A673 (cell line): Measurements from ENCODE around the gene GALNS. TPM values are rescaled to one million over a fixed set of nuclear protein-coding genes. Genes with fewer than 3 reads are reported as not detected.

ENCODE experiments used
- BruUV-seq: library from RNA; stranded (reverse); fragments of 400-500 nt; replicated peaks from 2 replicates; lab custom pipeline; 2021; lab: Mats Ljungman, UMichigan
- CTCF ChIA-PET: fragments of 300-600 bp; sonication (Branson Sonifier 250); formaldehyde crosslinking; loops from one replicate; lab custom pipeline; 2022; ENCODE audit warnings: antibody characterized with exemption; lab: Charles Lee
- POLR2A ChIA-PET: fragments of 300-600 bp; sonication (Branson Sonifier 250); formaldehyde crosslinking; loops from one replicate; lab custom pipeline; 2022; ENCODE audit warnings: antibody characterized with exemption; ENCODE audit not compliant: low non-redundant PET; lab: Charles Lee
- DNase-seq: peaks from one replicate; pipeline ENCODE4 v3.0.0-alpha.2; 2015; ENCODE audit warnings: low spot score
- H3K27ac ChIP-seq: fragments of 200-600 bp; sonication (generic); 2 replicates; pipeline ENCODE4 v1.5.1; 2016; ENCODE audit warnings: mixed run types, low read depth, mild to moderate bottlenecking, mixed read lengths, antibody characterized with exemption, low read length; ENCODE audit not compliant: poor library complexity, severe bottlenecking
- H3K27me3 ChIP-seq: fragments of 200-600 bp; sonication (generic); replicated peaks from 2 replicates; pipeline ENCODE4 v1.6.1; 2017; ENCODE audit warnings: mixed run types, low read depth, mild to moderate bottlenecking, mixed read lengths, antibody characterized with exemption, low read length; ENCODE audit not compliant: insufficient read depth, poor library complexity
- H3K36me3 ChIP-seq: fragments of 200-600 bp; sonication (generic); 2 replicates; pipeline ENCODE4 v1.6.1; 2016; ENCODE audit warnings: mixed run types, mild to moderate bottlenecking, mixed read lengths, antibody characterized with exemption, low read length; ENCODE audit not compliant: insufficient read depth, poor library complexity, severe bottlenecking
- H3K4me1 ChIP-seq: fragments of 200-600 bp; sonication (generic); 2 replicates; pipeline ENCODE4 v1.6.1; 2017; ENCODE audit warnings: mixed run types, mild to moderate bottlenecking, mixed read lengths, antibody characterized with exemption, low read length; ENCODE audit not compliant: insufficient read depth, poor library complexity, severe bottlenecking
- H3K4me3 ChIP-seq: fragments of 200-600 bp; sonication (generic); 2 replicates; pipeline ENCODE4 v1.5.1; 2016; ENCODE audit warnings: low read depth, mixed run types, mild to moderate bottlenecking, mixed read lengths, low read length; ENCODE audit not compliant: poor library complexity, severe bottlenecking
- H3K9me3 ChIP-seq: fragments of 200-600 bp; sonication (generic); 2 replicates; pipeline ENCODE4 v1.6.1; 2016; ENCODE audit warnings: mixed run types, low read depth, mild to moderate bottlenecking, mixed read lengths, antibody characterized with exemption, low read length; ENCODE audit not compliant: poor library complexity, severe bottlenecking
- EZH2 ChIP-seq: fragments of 200-600 bp; sonication (generic); IDR thresholded peaks from 2 replicates; pipeline ENCODE4 v1.6.1; 2017; ENCODE audit warnings: borderline replicate concordance, low read depth, mild to moderate bottlenecking, mixed read lengths, antibody characterized with exemption, low read length; ENCODE audit not compliant: poor library complexity, severe bottlenecking
- intact Hi-C: fragments of 100-400 bp; cut with micrococcal nuclease; formaldehyde crosslinking; loops from one replicate; pipeline ENCODE4 v1.10.0; 2022; ENCODE audit not compliant: unreplicated experiment
- total RNA-seq: library from RNA; stranded (reverse); gene quantifications from 2 replicates; pipeline ENCODE4 v1.2.3, GENCODE V29; 2021
- TF ChIP-seq, protein P1 (sequence below): fragments of 300-800, 200-600 bp; sonication (generic); conservative IDR thresholded peaks from 2 replicates; pipeline ENCODE4 v1.5.1; 2017; ENCODE audit warnings: low read depth, mild to moderate bottlenecking, antibody characterized with exemption, low read length, moderate library complexity, mixed read lengths

Gene GALNS
- total RNA-seq, 1 experiment from 2014 or later, result 54.8 TPM

DNA sequence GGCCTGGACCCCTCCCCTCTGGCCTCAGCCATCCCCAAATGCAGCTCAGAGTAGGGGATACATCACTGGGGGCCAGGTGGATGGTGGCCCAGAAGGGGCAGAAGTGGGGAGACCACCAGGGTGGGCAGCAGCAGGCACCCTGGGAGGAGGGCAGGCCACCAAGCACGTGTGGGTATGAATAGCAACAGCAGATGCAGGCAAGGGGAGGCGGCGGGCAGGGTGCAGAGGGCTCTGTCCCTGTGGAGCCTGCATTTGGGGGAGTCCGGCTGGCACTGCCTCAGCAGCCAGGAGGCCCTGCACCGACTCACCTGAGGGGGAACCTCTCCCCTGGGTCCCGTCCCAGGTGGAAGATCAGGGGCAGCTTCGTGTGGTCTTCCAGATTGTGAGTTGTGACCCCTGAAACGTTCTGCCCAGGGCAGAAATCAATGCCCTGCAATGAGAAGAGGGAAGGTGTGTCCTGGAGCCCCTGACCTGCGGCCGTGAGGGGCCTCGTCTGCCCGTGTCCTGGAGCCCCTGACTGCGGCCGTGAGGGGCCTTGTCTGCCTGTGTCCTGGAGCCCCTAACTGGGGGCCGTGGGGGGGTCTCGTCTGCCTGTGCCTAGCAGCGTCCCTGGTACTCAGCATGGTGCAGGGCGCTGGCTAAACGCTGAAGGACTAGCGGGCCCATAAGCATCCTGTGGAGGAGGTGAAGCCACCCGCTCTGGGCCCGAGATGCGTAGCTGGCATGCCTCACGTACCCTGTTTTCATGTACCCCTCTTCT, 34.3 kb downstream of the GALNS start:
- intact Hi-C loops, result no loop called here
- ChIA-PET POLR2A (no interaction called here), CTCF (no interaction called here)
- no TSS peak for BruUV-seq
- DNase-seq, result no peak
- TF ChIP-seq, protein P1, sequence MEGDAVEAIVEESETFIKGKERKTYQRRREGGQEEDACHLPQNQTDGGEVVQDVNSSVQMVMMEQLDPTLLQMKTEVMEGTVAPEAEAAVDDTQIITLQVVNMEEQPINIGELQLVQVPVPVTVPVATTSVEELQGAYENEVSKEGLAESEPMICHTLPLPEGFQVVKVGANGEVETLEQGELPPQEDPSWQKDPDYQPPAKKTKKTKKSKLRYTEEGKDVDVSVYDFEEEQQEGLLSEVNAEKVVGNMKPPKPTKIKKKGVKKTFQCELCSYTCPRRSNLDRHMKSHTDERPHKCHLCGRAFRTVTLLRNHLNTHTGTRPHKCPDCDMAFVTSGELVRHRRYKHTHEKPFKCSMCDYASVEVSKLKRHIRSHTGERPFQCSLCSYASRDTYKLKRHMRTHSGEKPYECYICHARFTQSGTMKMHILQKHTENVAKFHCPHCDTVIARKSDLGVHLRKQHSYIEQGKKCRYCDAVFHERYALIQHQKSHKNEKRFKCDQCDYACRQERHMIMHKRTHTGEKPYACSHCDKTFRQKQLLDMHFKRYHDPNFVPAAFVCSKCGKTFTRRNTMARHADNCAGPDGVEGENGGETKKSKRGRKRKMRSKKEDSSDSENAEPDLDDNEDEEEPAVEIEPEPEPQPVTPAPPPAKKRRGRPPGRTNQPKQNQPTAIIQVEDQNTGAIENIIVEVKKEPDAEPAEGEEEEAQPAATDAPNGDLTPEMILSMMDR, result no peak
- TF ChIP-seq EZH2, result no peak
- Histone ChIP-seq H3K4me3 (no peak overlapping the region), H3K27me3 (no peaks in the 10 kb centered on the region), H3K4me1 (no peaks in the 10 kb centered on the region), H3K27ac (no peak overlapping the region), H3K9me3 (no peaks in the 10 kb centered on the region), H3K36me3 (no peaks in the 10 kb centered on the region)

- Histone ChIP-seq H3K9me3 (no peaks in the 10 kb centered on the region), H3K4me3 (no peak overlapping the region), H3K27me3 (no peaks in the 10 kb centered on the region), H3K4me1 (no peaks in the 10 kb centered on the region), H3K27ac (peak overlapping the region; percentile 37), H3K36me3 (no peaks in the 10 kb centered on the region)
- ChIA-PET CTCF (no interaction called here), POLR2A (no interaction called here)
- BruUV-seq, result no TSS peak
- no peak for TF ChIP-seq EZH2
- TF ChIP-seq, protein P1, result no peak
- intact Hi-C loops, result no loop called here
- no peak for DNase-seq
These were observed 35.4 kb downstream of the GALNS start for GRCh38 chr16:88821168-88821850.

- no TSS peak for BruUV-seq
- Histone ChIP-seq H3K9me3 (no peaks in the 10 kb centered on the region), H3K4me3 (no peak overlapping the region), H3K27me3 (no peaks in the 10 kb centered on the region), H3K27ac (no peak overlapping the region), H3K4me1 (no peaks in the 10 kb centered on the region), H3K36me3 (no peaks in the 10 kb centered on the region)
- CTCF ChIA-PET, result interaction anchor here (0.6 kb wide), 1 partner anchor 83 kb away, joined by 3 read pairs; no protein-coding TSS in a partner anchor
- intact Hi-C loops, result no loop called here
- POLR2A ChIA-PET, result interaction anchor here (0.6 kb wide), 1 partner anchor 11 kb away, joined by 3 read pairs; no protein-coding TSS in a partner anchor
- TF ChIP-seq EZH2, result no peak
- TF ChIP-seq, protein P1, result no peak
- DNase-seq, result no peak
These were observed 36.2 kb downstream of the GALNS start for GRCh38 chr16:88820385-88821025.
